HepG2 (cell line): ENCODE measurements around the gene DOK4. TPM values are rescaled to one million over a fixed set of nuclear protein-coding genes. Genes with fewer than 3 reads are reported as not detected.

Experiments
- ARNT ChIP-seq: fragments of 450-650 bp; IDR thresholded peaks from 2 replicates; pipeline ENCODE4 v1.6.1; 2017
- ATF4 ChIP-seq, 2 experiments: fragments of 450-650 bp in 1 of 2; sonication (generic) in 1 of 2; formaldehyde crosslinking; IDR thresholded peaks; 2 replicates each; pipeline versions ENCODE4 v1.5.0 to v1.8.0; 2020 to 2022; ENCODE audit warnings: mild to moderate bottlenecking in 1 of 2, missing genetic modification reagents in 1 of 2
- DMAP1 ChIP-seq: IDR thresholded peaks from 2 replicates; pipeline ENCODE4 v1.6.1; 2016
- GFI1 ChIP-seq: sonication (generic); formaldehyde crosslinking; IDR thresholded peaks from 2 replicates; pipeline ENCODE4 v1.5.0; 2020; ENCODE audit warnings: missing genetic modification reagents, mild to moderate bottlenecking, borderline replicate concordance
- GTF2F1 ChIP-seq: fragments of 150-350 bp; IDR thresholded peaks from 2 replicates; pipeline ENCODE4 v1.6.1; 2014; ENCODE audit warnings: low read length
- SIX1 ChIP-seq: sonication (generic); formaldehyde crosslinking; IDR thresholded peaks from 2 replicates; pipeline ENCODE4 v1.4.0; 2020; ENCODE audit warnings: missing genetic modification reagents, borderline replicate concordance
- SMAD3 ChIP-seq: sonication (generic); formaldehyde crosslinking; IDR thresholded peaks from 2 replicates; pipeline ENCODE4 v1.4.0; 2020; ENCODE audit warnings: missing genetic modification reagents
- TFDP2 ChIP-seq: sonication (generic); formaldehyde crosslinking; IDR thresholded peaks from 2 replicates; pipeline ENCODE4 v1.4.0; 2020; ENCODE audit warnings: missing genetic modification reagents
- ZBTB26 ChIP-seq: IDR thresholded peaks from 2 replicates; pipeline ENCODE4 v1.6.1; 2016; ENCODE audit warnings: missing compliant biosample characterization, missing genetic modification reagents, borderline replicate concordance
- ZBTB34 ChIP-seq: sonication (generic); formaldehyde crosslinking; IDR thresholded peaks from 2 replicates; pipeline ENCODE4 v1.8.0; 2022; ENCODE audit warnings: mild to moderate bottlenecking, missing genetic modification reagents
- ZBTB39 ChIP-seq: sonication (generic); formaldehyde crosslinking; IDR thresholded peaks from 2 replicates; pipeline ENCODE4 v1.5.0; 2020; ENCODE audit warnings: missing genetic modification reagents
- ZC3H4 ChIP-seq: sonication (generic); formaldehyde crosslinking; IDR thresholded peaks from 2 replicates; pipeline ENCODE4 v1.4.0; 2020; ENCODE audit warnings: missing genetic modification reagents, borderline replicate concordance
- ZNF136 ChIP-seq: sonication (generic); formaldehyde crosslinking; IDR thresholded peaks from 2 replicates; pipeline ENCODE4 v1.8.1; 2022; ENCODE audit warnings: low read depth, mild to moderate bottlenecking, moderate library complexity, missing genetic modification reagents
- ZNF430 ChIP-seq: sonication (generic); formaldehyde crosslinking; IDR thresholded peaks from 2 replicates; pipeline ENCODE4 v1.9.0; 2021; ENCODE audit warnings: mild to moderate bottlenecking, missing genetic modification reagents
- ZNF431 ChIP-seq: sonication (generic); formaldehyde crosslinking; IDR thresholded peaks from 2 replicates; pipeline ENCODE4 v1.9.0; 2022; ENCODE audit warnings: missing genetic modification reagents, low read depth, mild to moderate bottlenecking, borderline replicate concordance
- ZNF510 ChIP-seq: sonication (generic); formaldehyde crosslinking; IDR thresholded peaks from 2 replicates; pipeline ENCODE4 v1.4.0; 2020; ENCODE audit warnings: low read depth, mild to moderate bottlenecking, missing genetic modification reagents
- ZNF558 ChIP-seq: sonication (generic); formaldehyde crosslinking; IDR thresholded peaks from 2 replicates; pipeline ENCODE4 v1.9.0; 2022; ENCODE audit warnings: mild to moderate bottlenecking, missing genetic modification reagents, borderline replicate concordance
- ZSCAN22 ChIP-seq: sonication (generic); formaldehyde crosslinking; IDR thresholded peaks from 2 replicates; pipeline ENCODE4 v1.4.0; 2020; ENCODE audit warnings: mild to moderate bottlenecking, missing genetic modification reagents
- ZSCAN5A ChIP-seq: sonication (generic); formaldehyde crosslinking; IDR thresholded peaks from 2 replicates; pipeline ENCODE4 v1.8.0; 2022; ENCODE audit warnings: mild to moderate bottlenecking, missing genetic modification reagents, borderline replicate concordance
- polyA plus RNA-seq, 8 experiments: library from polyadenylated mRNA; depleted of rRNA in 3 of 8; stranded (reverse) in 7 of 8; unstranded in 1 of 8; fragments of >200 nt; fragmentation: Illumina TruSeq in 4 of 8; extraction: Trizol in 4 of 8; gene quantifications; 2 replicates each; pipeline versions ENCODE4 v1.2.1 to v1.2.3, GENCODE V29; 2011 to 2016; ENCODE audit warnings: low read depth in 4 of 8, missing spikeins in 1 of 8, mixed read lengths in 1 of 8; ENCODE audit not compliant: insufficient read depth in 1 of 8
- total RNA-seq, 5 experiments: library from RNA; depleted of rRNA; stranded (reverse); fragments of >200 nt; fragmentation: Illumina TruSeq; extraction: Trizol; gene quantifications; 2 replicates each; pipeline ENCODE4 v1.2.3, GENCODE V29; 2016; ENCODE audit warnings: low read depth in 1 of 5
- TF ChIP-seq, protein P1 (sequence below): IDR thresholded peaks from 2 replicates; pipeline ENCODE4 v1.6.1; 2016; ENCODE audit warnings: missing genetic modification reagents, missing compliant biosample characterization

The DOK4 gene
- total and polyA plus RNA-seq, 2 of the 13 experiments (the other 11 are each of a cell fraction or from before 2014, with no cell fraction given), result 52.7 to 70.0 TPM

GRCh38 chr16:57479976-57480753, 6.1 kb downstream of the DOK4 start (continued):
- TF ChIP-seq ZNF136 (CRISPR knock-in tag), result 0 out of 2 replicates have a peak, but pooled peaks have one; percentile 86
- TF ChIP-seq ZC3H4 (CRISPR knock-in tag), result no peak; the same call in 1 of the 2 replicates
- TF ChIP-seq SIX1 (CRISPR knock-in tag), result no peak
- TF ChIP-seq ZNF510 (CRISPR knock-in tag), result peak; percentile 86
- 0 out of 2 replicates have a peak, but pooled peaks have one; percentile 62 for TF ChIP-seq ZBTB34
- TF ChIP-seq SMAD3 (CRISPR knock-in tag), result no peak
- no peak for TF ChIP-seq ARNT
- 0 out of 2 replicates have a peak, but pooled peaks have one; percentile 57 for TF ChIP-seq ZSCAN5A (CRISPR knock-in tag)
- TF ChIP-seq ZBTB39, result no peak
- no peak for TF ChIP-seq GTF2F1
- no peak for TF ChIP-seq ZNF558 (CRISPR knock-in tag)
- TF ChIP-seq, protein P1, sequence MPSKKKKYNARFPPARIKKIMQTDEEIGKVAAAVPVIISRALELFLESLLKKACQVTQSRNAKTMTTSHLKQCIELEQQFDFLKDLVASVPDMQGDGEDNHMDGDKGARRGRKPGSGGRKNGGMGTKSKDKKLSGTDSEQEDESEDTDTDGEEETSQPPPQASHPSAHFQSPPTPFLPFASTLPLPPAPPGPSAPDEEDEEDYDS (CRISPR knock-in tag), result 0 out of 2 replicates have a peak, but pooled peaks have one; percentile 46
- no peak for TF ChIP-seq ZSCAN22 (CRISPR knock-in tag)
- no peak for TF ChIP-seq ZBTB26 (CRISPR knock-in tag)
- TF ChIP-seq ATF4 (CRISPR knock-in tag; IDR thresholded peaks at IDR 0.05), result no peak
- peak; percentile 80 for TF ChIP-seq DMAP1 (CRISPR knock-in tag)
- 0 out of 2 replicates have a peak, but pooled peaks have one; percentile 16 for TF ChIP-seq TFDP2
- no peak; the same call in 1 of the 2 replicates for TF ChIP-seq GFI1 (CRISPR knock-in tag)
- 0 out of 2 replicates have a peak, but pooled peaks have one; percentile 19 for TF ChIP-seq ZNF431 (CRISPR knock-in tag)
- peak; percentile 92; the same call in 1 of the 2 replicates for TF ChIP-seq ZNF430 (CRISPR knock-in tag)
